Measurements from ENCODE around the gene RABGAP1L.
"Not testable (repeated sequence)": the region's sequence is repeated elsewhere in the genome, so short reads cannot be mapped to it uniquely, and the experiment has no call there.

The RABGAP1L gene

GRCh38 chr1:174777262-174777661 lies 617.9 kb downstream of the RABGAP1L start:
- DNase-seq: no peak

GRCh38 chr1:174785510-174785909 lies 626.2 kb downstream of the RABGAP1L start:
- no peak for DNase-seq

GRCh38 chr1:174786358-174786757 lies 627.0 kb downstream of the RABGAP1L start:
- DNase-seq: no peak

- no peak for DNase-seq
Observed at GRCh38 chr1:174786760-174787159, 627.4 kb downstream of the RABGAP1L start.

GRCh38 chr1:174788981-174789380 lies 629.7 kb downstream of the RABGAP1L start:
- DNase-seq: no peak

- no peak for DNase-seq
Observed at GRCh38 chr1:174789399-174789798, 630.1 kb downstream of the RABGAP1L start.

- DNase-seq: no peak
Observed at GRCh38 chr1:174791863-174792262, 632.5 kb downstream of the RABGAP1L start.

- no peak for DNase-seq
Observed at GRCh38 chr1:174794861-174795260, 635.5 kb downstream of the RABGAP1L start.

- DNase-seq: no peak
Observed at GRCh38 chr1:174795806-174796205, 636.5 kb downstream of the RABGAP1L start.

- no peak for DNase-seq
Observed at GRCh38 chr1:174797398-174797797, 638.1 kb downstream of the RABGAP1L start.

GRCh38 chr1:174799136-174799479 lies 639.8 kb downstream of the RABGAP1L start:
- DNase-seq: no peak

- no peak for DNase-seq
Observed at GRCh38 chr1:174800216-174800851, 641.0 kb downstream of the RABGAP1L start.

- no peak for DNase-seq
Observed at GRCh38 chr1:174800876-174801275, 641.6 kb downstream of the RABGAP1L start.

- no peak for DNase-seq
Observed at GRCh38 chr1:174809755-174810280, 650.5 kb downstream of the RABGAP1L start.

- no peak for DNase-seq
Observed at GRCh38 chr1:174812016-174812415, 652.7 kb downstream of the RABGAP1L start.

GRCh38 chr1:174812656-174813055 lies 653.3 kb downstream of the RABGAP1L start:
- DNase-seq: no peak

- DNase-seq: peak; percentile 18
Observed at GRCh38 chr1:174815036-174815435, 655.7 kb downstream of the RABGAP1L start.

- DNase-seq: peak; percentile 60
Observed at GRCh38 chr1:174815474-174815908, 656.2 kb downstream of the RABGAP1L start.

- DNase-seq: not testable (repeated sequence)
Observed at GRCh38 chr1:174816621-174817020, 657.3 kb downstream of the RABGAP1L start.

GRCh38 chr1:174818014-174818616 lies 658.8 kb downstream of the RABGAP1L start:
- DNase-seq: no peak

- peak; percentile 76 for DNase-seq
Observed at GRCh38 chr1:174818951-174819350, 659.6 kb downstream of the RABGAP1L start.

GRCh38 chr1:174819596-174819995 lies 660.3 kb downstream of the RABGAP1L start:
- DNase-seq: no peak

- no peak for DNase-seq
Observed at GRCh38 chr1:174825127-174825526, 665.8 kb downstream of the RABGAP1L start.

- no peak for DNase-seq
Observed at GRCh38 chr1:174825806-174826205, 666.5 kb downstream of the RABGAP1L start.

- no peak for DNase-seq
Observed at GRCh38 chr1:174828264-174828663, 668.9 kb downstream of the RABGAP1L start.
